Osteocyte (in vitro differentiated cells): ENCODE data around the gene PCDHA3. TPM values are rescaled to one million over a fixed set of nuclear protein-coding genes. Genes with fewer than 3 reads are reported as not detected.

ENCODE experiments used
- DNase-seq: peaks from one replicate; pipeline ENCODE4 v3.0.0; 2021; ENCODE audit warnings: mixed read lengths; ENCODE audit not compliant: unreplicated experiment; ENCODE audit errors: extremely low spot score
- H3K27ac Mint-ChIP-seq: one replicate; pipeline ENCODE4 v1.8.0; 2021; ENCODE audit warnings: mild to moderate bottlenecking, mixed read lengths; ENCODE audit not compliant: unreplicated experiment
- H3K27me3 Mint-ChIP-seq: one replicate; pipeline ENCODE4 v1.8.0; 2021; ENCODE audit warnings: mixed read lengths; ENCODE audit not compliant: unreplicated experiment
- H3K36me3 Mint-ChIP-seq: one replicate; pipeline ENCODE4 v1.8.0; 2021; ENCODE audit warnings: mixed read lengths; ENCODE audit not compliant: unreplicated experiment
- H3K4me1 Mint-ChIP-seq: one replicate; pipeline ENCODE4 v1.8.0; 2021; ENCODE audit warnings: mixed read lengths; ENCODE audit not compliant: unreplicated experiment
- H3K4me3 Mint-ChIP-seq: one replicate; pipeline ENCODE4 v1.8.0; 2021; ENCODE audit warnings: mild to moderate bottlenecking, moderate library complexity, mixed read lengths; ENCODE audit not compliant: unreplicated experiment
- H3K9me3 Mint-ChIP-seq: one replicate; pipeline ENCODE4 v1.8.0; 2021; ENCODE audit warnings: mixed read lengths; ENCODE audit not compliant: unreplicated experiment
- CTCF ChIP-seq: fragments of 200-600 bp; sonication (generic); IDR thresholded peaks from 2 replicates; pipeline ENCODE4 v1.5.0; 2021; ENCODE audit warnings: antibody characterized with exemption, mild to moderate bottlenecking, moderate library complexity
- long read RNA-seq: library from polyadenylated mRNA; unstranded; transcript quantifications from one replicate; pipeline ENCODE4 v2.0.0, GENCODE V29; 2021
- total RNA-seq: library from RNA; stranded (reverse); gene quantifications from 2 replicates; pipeline ENCODE4 v1.2.1, GENCODE V29; 2021

The PCDHA3 gene
- 0.19 and 0.42 TPM in 2 replicates for total RNA-seq
- long read RNA-seq, result 0 reads

- Mint-ChIP-seq H3K4me3 (no peak within 1 kb of the TSS), H3K27ac (no peak within 1 kb of the TSS), H3K9me3 (peaks cover 12% of the 10 kb centered on the region), H3K36me3 (peaks cover 5% of the 10 kb centered on the region), H3K4me1 (no peaks in the 10 kb centered on the region), H3K27me3 (no peaks in the 10 kb centered on the region)
- DNase-seq, result no peak
- TF ChIP-seq CTCF, result no peak
These were observed at the start of gene PCDHA3 for GRCh38 chr5:140800816-140801493. PCDHA3 (plus strand) TSS chr5:140801057.

- Mint-ChIP-seq H3K4me3 (no peak overlapping the region), H3K27me3 (no peaks in the 10 kb centered on the region), H3K36me3 (no peaks in the 10 kb centered on the region), H3K9me3 (peaks cover 71% of the 10 kb centered on the region), H3K27ac (no peak overlapping the region), H3K4me1 (no peaks in the 10 kb centered on the region)
- DNase-seq, result no peak
- no peak for TF ChIP-seq CTCF
These were observed 47.3 kb upstream of the PCDHA3 start for GRCh38 chr5:140753561-140753960.

GRCh38 chr5:140764177-140764973, 36.5 kb upstream of the PCDHA3 start:
- no peaks in the 10 kb centered on the region for H3K27me3 Mint-ChIP-seq

GRCh38 chr5:140767444-140767843, 33.4 kb upstream of the PCDHA3 start:
- no peak for TF ChIP-seq CTCF
- Mint-ChIP-seq H3K4me1 (no peaks in the 10 kb centered on the region), H3K9me3 (peaks cover 68% of the 10 kb centered on the region), H3K27ac (no peak overlapping the region), H3K36me3 (no peaks in the 10 kb centered on the region), H3K4me3 (no peak overlapping the region), H3K27me3 (no peaks in the 10 kb centered on the region)
- DNase-seq, result no peak

More at GRCh38 chr5:140764177-140764973, 36.5 kb upstream of the PCDHA3 start:
- DNase-seq, result no peak
- no peak overlapping the region for H3K27ac Mint-ChIP-seq
- no peaks in the 10 kb centered on the region for H3K4me1 Mint-ChIP-seq
- no peak overlapping the region for H3K4me3 Mint-ChIP-seq
- peaks cover 3% of the 10 kb centered on the region for H3K36me3 Mint-ChIP-seq
- no peak for TF ChIP-seq CTCF
- H3K9me3 Mint-ChIP-seq, result peaks cover 46% of the 10 kb centered on the region

GRCh38 chr5:140780512-140780911, 20.3 kb upstream of the PCDHA3 start:
- Mint-ChIP-seq H3K9me3 (peaks cover 50% of the 10 kb centered on the region), H3K4me3 (no peak overlapping the region), H3K4me1 (no peaks in the 10 kb centered on the region), H3K27ac (no peak overlapping the region), H3K27me3 (no peaks in the 10 kb centered on the region), H3K36me3 (no peaks in the 10 kb centered on the region)
- no peak for TF ChIP-seq CTCF
- DNase-seq, result no peak
